ENCODE measurements around the gene SMARCC1.

The SMARCC1 gene

GRCh38 chr3:47705391-47705790, 76.3 kb downstream of the SMARCC1 start:
- Histone ChIP-seq H3K4me3 (ENCODE audit: low read length in 2 of 2) (no peak overlapping the region), H3K9ac (ENCODE audit: low read length in 2 of 2) (no peak overlapping the region), H3K9me3 (ENCODE audit: control insufficient read depth in 2 of 2, low read length in 2 of 2) (no peaks in the 10 kb centered on the region), H3K27me3 (ENCODE audit: control insufficient read depth in 1 of 2, insufficient read depth in 2 of 2, low read length in 2 of 2) (no peaks in the 10 kb centered on the region), H3K4me1 (ENCODE audit: control insufficient read depth, insufficient read depth, low read length) (no peaks in the 10 kb centered on the region), H3K27ac (ENCODE audit: low read length) (no peak overlapping the region), H3K36me3 (ENCODE audit: control insufficient read depth in 2 of 2, insufficient read depth in 2 of 2, low read length in 2 of 2) (peaks cover 22 to 28% of the 10 kb centered on the region in 2 donors)

- H3K4me1 ChIP-seq (ENCODE audit: control insufficient read depth, insufficient read depth, low read length) = no peaks in the 10 kb centered on the region
- H3K9me3 ChIP-seq (ENCODE audit: control insufficient read depth in 2 of 2, low read length in 2 of 2) = no peaks in the 10 kb centered on the region
- H3K4me3 ChIP-seq (ENCODE audit: low read length in 2 of 2) = no peak overlapping the region
- no peak overlapping the region for H3K27ac ChIP-seq (ENCODE audit: low read length)
- H3K27me3 ChIP-seq (ENCODE audit: control insufficient read depth in 1 of 2, insufficient read depth in 2 of 2, low read length in 2 of 2) = no peaks in the 10 kb centered on the region
- no peak overlapping the region for H3K9ac ChIP-seq (ENCODE audit: low read length in 2 of 2)
- peaks cover 19 to 24% of the 10 kb centered on the region in 2 donors for H3K36me3 ChIP-seq (ENCODE audit: control insufficient read depth in 2 of 2, insufficient read depth in 2 of 2, low read length in 2 of 2)
These were observed 77.5 kb downstream of the SMARCC1 start for GRCh38 chr3:47704237-47704612.

- Histone ChIP-seq H3K27ac (ENCODE audit: low read length) (no peak overlapping the region), H3K36me3 (ENCODE audit: control insufficient read depth in 2 of 2, insufficient read depth in 2 of 2, low read length in 2 of 2) (peaks cover 12 to 18% of the 10 kb centered on the region in 2 donors), H3K4me3 (ENCODE audit: low read length in 2 of 2) (no peak overlapping the region), H3K9me3 (ENCODE audit: control insufficient read depth in 2 of 2, low read length in 2 of 2) (no peaks in the 10 kb centered on the region), H3K27me3 (ENCODE audit: control insufficient read depth in 1 of 2, insufficient read depth in 2 of 2, low read length in 2 of 2) (no peaks in the 10 kb centered on the region), H3K4me1 (ENCODE audit: control insufficient read depth, insufficient read depth, low read length) (no peaks in the 10 kb centered on the region), H3K9ac (ENCODE audit: low read length in 2 of 2) (no peak overlapping the region)
These were observed 80.3 kb downstream of the SMARCC1 start for GRCh38 chr3:47701388-47701787.

- Histone ChIP-seq H3K27ac (ENCODE audit: low read length) (no peak overlapping the region), H3K9me3 (ENCODE audit: control insufficient read depth in 2 of 2, low read length in 2 of 2) (no peaks in the 10 kb centered on the region), H3K27me3 (ENCODE audit: control insufficient read depth in 1 of 2, insufficient read depth in 2 of 2, low read length in 2 of 2) (no peaks in the 10 kb centered on the region), H3K4me1 (ENCODE audit: control insufficient read depth, insufficient read depth, low read length) (no peaks in the 10 kb centered on the region), H3K36me3 (ENCODE audit: control insufficient read depth in 2 of 2, insufficient read depth in 2 of 2, low read length in 2 of 2) (peaks cover 23 to 37% of the 10 kb centered on the region in 2 donors), H3K9ac (ENCODE audit: low read length in 2 of 2) (no peak overlapping the region), H3K4me3 (ENCODE audit: low read length in 2 of 2) (no peak overlapping the region)
These were observed 89.5 kb downstream of the SMARCC1 start for GRCh38 chr3:47692158-47692557.

GRCh38 chr3:47688488-47688887, 93.2 kb downstream of the SMARCC1 start:
- Histone ChIP-seq H3K9ac (ENCODE audit: low read length in 2 of 2) (no peak overlapping the region), H3K4me1 (ENCODE audit: control insufficient read depth, insufficient read depth, low read length) (no peaks in the 10 kb centered on the region), H3K27me3 (ENCODE audit: control insufficient read depth in 1 of 2, insufficient read depth in 2 of 2, low read length in 2 of 2) (no peaks in the 10 kb centered on the region), H3K9me3 (ENCODE audit: control insufficient read depth in 2 of 2, low read length in 2 of 2) (no peaks in the 10 kb centered on the region), H3K4me3 (ENCODE audit: low read length in 2 of 2) (no peak overlapping the region), H3K36me3 (ENCODE audit: control insufficient read depth in 2 of 2, insufficient read depth in 2 of 2, low read length in 2 of 2) (peaks cover 22 to 33% of the 10 kb centered on the region in 2 donors), H3K27ac (ENCODE audit: low read length) (no peak overlapping the region)

GRCh38 chr3:47685037-47685436, 96.7 kb downstream of the SMARCC1 start:
- no peak overlapping the region for H3K27ac ChIP-seq (ENCODE audit: low read length)
- no peaks in the 10 kb centered on the region for H3K27me3 ChIP-seq (ENCODE audit: control insufficient read depth in 1 of 2, insufficient read depth in 2 of 2, low read length in 2 of 2)
- H3K36me3 ChIP-seq (ENCODE audit: control insufficient read depth in 2 of 2, insufficient read depth in 2 of 2, low read length in 2 of 2) = peaks cover 16 to 18% of the 10 kb centered on the region in 2 donors
- H3K9ac ChIP-seq (ENCODE audit: low read length in 2 of 2) = no peak overlapping the region
- no peak overlapping the region for H3K4me3 ChIP-seq (ENCODE audit: low read length in 2 of 2)
- no peaks in the 10 kb centered on the region for H3K9me3 ChIP-seq (ENCODE audit: control insufficient read depth in 2 of 2, low read length in 2 of 2)
- no peaks in the 10 kb centered on the region for H3K4me1 ChIP-seq (ENCODE audit: control insufficient read depth, insufficient read depth, low read length)

- Histone ChIP-seq H3K4me1 (ENCODE audit: control insufficient read depth, insufficient read depth, low read length) (no peaks in the 10 kb centered on the region), H3K9me3 (ENCODE audit: control insufficient read depth in 2 of 2, low read length in 2 of 2) (no peaks in the 10 kb centered on the region), H3K4me3 (ENCODE audit: low read length in 2 of 2) (no peak overlapping the region), H3K36me3 (ENCODE audit: control insufficient read depth in 2 of 2, insufficient read depth in 2 of 2, low read length in 2 of 2) (peaks cover 24% of the 10 kb centered on the region in 2 donors), H3K27ac (ENCODE audit: low read length) (no peak overlapping the region), H3K9ac (ENCODE audit: low read length in 2 of 2) (no peak overlapping the region), H3K27me3 (ENCODE audit: control insufficient read depth in 1 of 2, insufficient read depth in 2 of 2, low read length in 2 of 2) (no peaks in the 10 kb centered on the region)
These were observed 100.7 kb downstream of the SMARCC1 start for GRCh38 chr3:47681016-47681415.

GRCh38 chr3:47678446-47679338, 103.0 kb downstream of the SMARCC1 start:
- Histone ChIP-seq H3K36me3 (ENCODE audit: control insufficient read depth in 2 of 2, insufficient read depth in 2 of 2, low read length in 2 of 2) (peaks cover 20 to 23% of the 10 kb centered on the region in 2 donors), H3K4me3 (ENCODE audit: low read length in 2 of 2) (no peak overlapping the region), H3K27me3 (ENCODE audit: control insufficient read depth in 1 of 2, insufficient read depth in 2 of 2, low read length in 2 of 2) (no peaks in the 10 kb centered on the region), H3K9ac (ENCODE audit: low read length in 2 of 2) (no peak overlapping the region), H3K27ac (ENCODE audit: low read length) (no peak overlapping the region), H3K4me1 (ENCODE audit: control insufficient read depth, insufficient read depth, low read length) (no peaks in the 10 kb centered on the region), H3K9me3 (ENCODE audit: control insufficient read depth in 2 of 2, low read length in 2 of 2) (no peaks in the 10 kb centered on the region)

- no peaks in the 10 kb centered on the region for H3K27me3 ChIP-seq (ENCODE audit: control insufficient read depth in 1 of 2, insufficient read depth in 2 of 2, low read length in 2 of 2)
- no peak overlapping the region for H3K4me3 ChIP-seq (ENCODE audit: low read length in 2 of 2)
- no peaks in the 10 kb centered on the region for H3K4me1 ChIP-seq (ENCODE audit: control insufficient read depth, insufficient read depth, low read length)
- H3K9ac ChIP-seq (ENCODE audit: low read length in 2 of 2) = no peak overlapping the region
- no peaks in the 10 kb centered on the region for H3K9me3 ChIP-seq (ENCODE audit: control insufficient read depth in 2 of 2, low read length in 2 of 2)
- no peak overlapping the region for H3K27ac ChIP-seq (ENCODE audit: low read length)
- H3K36me3 ChIP-seq (ENCODE audit: control insufficient read depth in 2 of 2, insufficient read depth in 2 of 2, low read length in 2 of 2) = peaks cover 4 to 8% of the 10 kb centered on the region in 2 donors
These were observed 112.5 kb downstream of the SMARCC1 start for GRCh38 chr3:47669026-47669749.

- no peaks in the 10 kb centered on the region for H3K9me3 ChIP-seq (ENCODE audit: control insufficient read depth in 2 of 2, low read length in 2 of 2)
- H3K4me1 ChIP-seq (ENCODE audit: control insufficient read depth, insufficient read depth, low read length) = no peaks in the 10 kb centered on the region
- no peak overlapping the region for H3K27ac ChIP-seq (ENCODE audit: low read length)
- no peaks in the 10 kb centered on the region for H3K27me3 ChIP-seq (ENCODE audit: control insufficient read depth in 1 of 2, insufficient read depth in 2 of 2, low read length in 2 of 2)
- no peak overlapping the region for H3K9ac ChIP-seq (ENCODE audit: low read length in 2 of 2)
- no peak overlapping the region for H3K4me3 ChIP-seq (ENCODE audit: low read length in 2 of 2)
- H3K36me3 ChIP-seq (ENCODE audit: control insufficient read depth in 2 of 2, insufficient read depth in 2 of 2, low read length in 2 of 2) = peaks cover 4 to 8% of the 10 kb centered on the region in 2 donors
These were observed 115.6 kb downstream of the SMARCC1 start for GRCh38 chr3:47666118-47666517.

GRCh38 chr3:47664519-47664918, 117.2 kb downstream of the SMARCC1 start:
- H3K36me3 ChIP-seq (ENCODE audit: control insufficient read depth in 2 of 2, insufficient read depth in 2 of 2, low read length in 2 of 2) = peaks cover under 1% of the 10 kb centered on the region in 2 donors
- no peaks in the 10 kb centered on the region for H3K4me1 ChIP-seq (ENCODE audit: control insufficient read depth, insufficient read depth, low read length)
- no peaks in the 10 kb centered on the region for H3K27me3 ChIP-seq (ENCODE audit: control insufficient read depth in 1 of 2, insufficient read depth in 2 of 2, low read length in 2 of 2)
- H3K27ac ChIP-seq (ENCODE audit: low read length) = no peak overlapping the region
- H3K4me3 ChIP-seq (ENCODE audit: low read length in 2 of 2) = no peak overlapping the region
- H3K9ac ChIP-seq (ENCODE audit: low read length in 2 of 2) = no peak overlapping the region
- H3K9me3 ChIP-seq (ENCODE audit: control insufficient read depth in 2 of 2, low read length in 2 of 2) = no peaks in the 10 kb centered on the region
